ENCODE measurements around the gene HERC6. TPM values are rescaled to one million over a fixed set of nuclear protein-coding genes. Genes with fewer than 3 reads are reported as not detected.
A peak's percentile ranks its signal among the peaks of the same experiment; 100 is the strongest.
"Not testable (repeated sequence)": the region's sequence is repeated elsewhere in the genome, so short reads cannot be mapped to it uniquely, and the experiment has no call there.

The HERC6 gene
- total RNA-seq, 1 experiment from 2014 or later = 22.0 TPM

- Mint-ChIP-seq H3K4me3 (ENCODE audit: low read depth, unreplicated experiment) (no peak overlapping the region), H3K9me3 (ENCODE audit: low read depth, unreplicated experiment) (no peaks in the 10 kb centered on the region), H3K27ac (ENCODE audit: unreplicated experiment) (peak overlapping the region; percentile 66), H3K36me3 (ENCODE audit: insufficient read depth, unreplicated experiment) (no peaks in the 10 kb centered on the region), H3K4me1 (ENCODE audit: low read depth, unreplicated experiment) (no peaks in the 10 kb centered on the region), H3K27me3 (ENCODE audit: unreplicated experiment) (no peaks in the 10 kb centered on the region)
- TF ChIP-seq, protein P1, sequence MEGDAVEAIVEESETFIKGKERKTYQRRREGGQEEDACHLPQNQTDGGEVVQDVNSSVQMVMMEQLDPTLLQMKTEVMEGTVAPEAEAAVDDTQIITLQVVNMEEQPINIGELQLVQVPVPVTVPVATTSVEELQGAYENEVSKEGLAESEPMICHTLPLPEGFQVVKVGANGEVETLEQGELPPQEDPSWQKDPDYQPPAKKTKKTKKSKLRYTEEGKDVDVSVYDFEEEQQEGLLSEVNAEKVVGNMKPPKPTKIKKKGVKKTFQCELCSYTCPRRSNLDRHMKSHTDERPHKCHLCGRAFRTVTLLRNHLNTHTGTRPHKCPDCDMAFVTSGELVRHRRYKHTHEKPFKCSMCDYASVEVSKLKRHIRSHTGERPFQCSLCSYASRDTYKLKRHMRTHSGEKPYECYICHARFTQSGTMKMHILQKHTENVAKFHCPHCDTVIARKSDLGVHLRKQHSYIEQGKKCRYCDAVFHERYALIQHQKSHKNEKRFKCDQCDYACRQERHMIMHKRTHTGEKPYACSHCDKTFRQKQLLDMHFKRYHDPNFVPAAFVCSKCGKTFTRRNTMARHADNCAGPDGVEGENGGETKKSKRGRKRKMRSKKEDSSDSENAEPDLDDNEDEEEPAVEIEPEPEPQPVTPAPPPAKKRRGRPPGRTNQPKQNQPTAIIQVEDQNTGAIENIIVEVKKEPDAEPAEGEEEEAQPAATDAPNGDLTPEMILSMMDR (IDR thresholded peaks at IDR 0.05; ENCODE audit: unreplicated experiment) = no peak
- BruUV-seq (replicated peaks) = no TSS peak
- intact Hi-C loops (cut with micrococcal nuclease; ENCODE audit: unreplicated experiment) = no loop called here
- CTCF ChIA-PET = interaction anchor here (0.7 to 0.8 kb wide), 4 partner anchors 20 to 71 kb away, joined by 3 to 4 read pairs (median 3); no protein-coding TSS in a partner anchor
- DNase-seq = no peak
Measured at GRCh38 chr4:88341227-88342192, 37.1 kb upstream of the HERC6 start.

- DNase-seq; H3K9me3 Mint-ChIP-seq (ENCODE audit: low read depth, unreplicated experiment); intact Hi-C loops (cut with micrococcal nuclease; ENCODE audit: unreplicated experiment); H3K4me1 Mint-ChIP-seq (ENCODE audit: low read depth, unreplicated experiment); H3K27ac Mint-ChIP-seq (ENCODE audit: unreplicated experiment); H3K27me3 Mint-ChIP-seq (ENCODE audit: unreplicated experiment); BruUV-seq (replicated peaks); H3K36me3 Mint-ChIP-seq (ENCODE audit: insufficient read depth, unreplicated experiment); H3K4me3 Mint-ChIP-seq (ENCODE audit: low read depth, unreplicated experiment): not testable (repeated sequence)
- CTCF ChIA-PET = interaction anchor here (0.6 kb wide), 1 partner anchor 925 kb away, joined by 3 read pairs; no protein-coding TSS in a partner anchor
Measured at GRCh38 chr4:88346902-88347301, 31.8 kb upstream of the HERC6 start.

DNA sequence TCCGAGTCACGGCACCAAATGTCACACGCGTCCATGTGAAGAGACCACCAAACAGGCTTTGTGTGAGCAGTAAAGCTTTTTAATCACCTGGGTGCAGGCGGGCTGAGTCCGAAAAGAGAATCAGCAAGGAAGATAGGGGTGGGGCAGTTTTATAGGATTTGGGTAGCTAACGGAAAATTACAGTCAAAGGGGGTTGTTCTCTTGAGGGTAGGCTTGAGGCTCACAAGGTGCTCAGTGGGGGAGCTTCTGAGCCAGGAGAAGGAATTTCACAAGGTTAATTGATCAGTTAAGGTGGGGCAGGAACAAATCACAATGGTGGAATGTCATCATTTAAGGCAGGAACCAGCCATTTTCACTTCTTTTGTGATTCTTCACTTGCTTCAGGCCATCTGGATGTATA, 29.9 kb upstream of the HERC6 start:
- H3K9me3 Mint-ChIP-seq (ENCODE audit: low read depth, unreplicated experiment); H3K36me3 Mint-ChIP-seq (ENCODE audit: insufficient read depth, unreplicated experiment); DNase-seq; BruUV-seq (replicated peaks); H3K4me3 Mint-ChIP-seq (ENCODE audit: low read depth, unreplicated experiment); H3K27me3 Mint-ChIP-seq (ENCODE audit: unreplicated experiment); H3K27ac Mint-ChIP-seq (ENCODE audit: unreplicated experiment); intact Hi-C loops (cut with micrococcal nuclease; ENCODE audit: unreplicated experiment); CTCF ChIA-PET; H3K4me1 Mint-ChIP-seq (ENCODE audit: low read depth, unreplicated experiment): not testable (repeated sequence)

GRCh38 chr4:88350786-88351185, 27.9 kb upstream of the HERC6 start:
- intact Hi-C loops (cut with micrococcal nuclease; ENCODE audit: unreplicated experiment) = no loop called here
- Mint-ChIP-seq H3K4me1 (ENCODE audit: low read depth, unreplicated experiment) (peaks cover 7% of the 10 kb centered on the region), H3K27me3 (ENCODE audit: unreplicated experiment) (no peaks in the 10 kb centered on the region), H3K9me3 (ENCODE audit: low read depth, unreplicated experiment) (no peaks in the 10 kb centered on the region), H3K27ac (ENCODE audit: unreplicated experiment) (no peak overlapping the region), H3K36me3 (ENCODE audit: insufficient read depth, unreplicated experiment) (no peaks in the 10 kb centered on the region), H3K4me3 (ENCODE audit: low read depth, unreplicated experiment) (no peak overlapping the region)
- no peak for DNase-seq
- TF ChIP-seq, protein P1 (IDR thresholded peaks at IDR 0.05; ENCODE audit: unreplicated experiment) = no peak
- BruUV-seq (replicated peaks) = no TSS peak
- CTCF ChIA-PET = no interaction called here

DNA sequence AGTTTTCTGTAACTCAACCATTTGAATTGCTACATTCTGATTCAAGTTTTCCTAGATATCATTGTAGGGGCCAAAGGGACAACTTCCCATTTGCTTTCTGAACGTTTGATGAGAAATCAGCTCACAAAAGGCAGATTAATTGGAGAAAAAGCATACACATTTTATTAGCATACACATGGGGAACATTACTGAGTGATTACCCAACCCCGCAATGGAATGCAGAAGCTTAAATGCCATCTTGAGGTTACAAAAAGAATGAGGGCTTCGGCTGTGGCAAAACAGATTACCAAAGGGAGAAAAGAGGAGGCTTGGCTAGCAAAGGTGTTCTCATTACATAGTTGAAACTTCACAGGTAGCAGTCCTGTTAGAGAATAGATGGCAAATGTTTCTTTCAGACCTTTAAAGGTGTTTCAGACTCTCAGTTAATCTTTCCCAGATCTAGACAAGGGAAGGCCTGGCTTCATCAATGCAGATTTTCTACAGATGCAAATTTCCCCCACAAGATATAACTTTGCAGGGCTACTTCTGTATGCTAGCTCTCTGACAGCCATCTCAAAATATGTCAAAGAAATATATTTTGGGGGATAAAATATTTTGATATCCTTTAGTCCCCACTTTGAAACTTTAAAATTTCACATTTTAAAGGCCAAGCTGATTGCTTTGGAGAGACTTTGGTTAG, 26.5 kb upstream of the HERC6 start:
- Mint-ChIP-seq H3K4me1 (ENCODE audit: low read depth, unreplicated experiment) (peaks cover 7% of the 10 kb centered on the region), H3K36me3 (ENCODE audit: insufficient read depth, unreplicated experiment) (no peaks in the 10 kb centered on the region), H3K27me3 (ENCODE audit: unreplicated experiment) (no peaks in the 10 kb centered on the region), H3K27ac (ENCODE audit: unreplicated experiment) (no peak overlapping the region), H3K4me3 (ENCODE audit: low read depth, unreplicated experiment) (no peak overlapping the region), H3K9me3 (ENCODE audit: low read depth, unreplicated experiment) (no peaks in the 10 kb centered on the region)
- intact Hi-C loops (cut with micrococcal nuclease; ENCODE audit: unreplicated experiment) = no loop called here
- CTCF ChIA-PET = no interaction called here
- BruUV-seq (replicated peaks) = no TSS peak
- TF ChIP-seq, protein P1 (IDR thresholded peaks at IDR 0.05; ENCODE audit: unreplicated experiment) = no peak
- DNase-seq = peak; percentile 11

Data from Calu3 (cell line).